Endothelial cell of umbilical vein (primary cell): ENCODE results near the gene XXYLT1. TPM values are rescaled to one million over a fixed set of nuclear protein-coding genes. Genes with fewer than 3 reads are reported as not detected.

Experiments
- BruUV-seq: library from RNA; stranded (reverse); fragments of 400-500 nt; replicated peaks from 2 replicates; lab custom pipeline; 2021; lab: Mats Ljungman, UMichigan
- CTCF ChIA-PET: fragments of 300-600, 350-600 bp; sonication (Branson Sonifier 250); formaldehyde crosslinking; loops from one replicate; lab custom pipeline; 2021; ENCODE audit warnings: antibody characterized with exemption, inconsistent platforms; lab: Charles Lee
- POLR2A ChIA-PET: fragments of 300-600, 350-600 bp; sonication (Branson Sonifier 250); formaldehyde crosslinking; loops from one replicate; lab custom pipeline; 2021; ENCODE audit warnings: antibody characterized with exemption, inconsistent platforms; lab: Charles Lee
- DNase-seq: peaks from one replicate; pipeline ENCODE4 v3.0.0-alpha.2; 2011; ENCODE audit warnings: low read depth, low spot score
- FAIRE-seq: peaks from 2 replicates; lab custom pipeline; 2011; peaks lifted over from hg19 to GRCh38; lab: Jason Lieb, UNC
- H2AFZ ChIP-seq: 2 replicates; pipeline ENCODE4 v1.6.0; 2012; ENCODE audit warnings: low read depth, low read length, control low read depth, inconsistent platforms
- H3K27ac ChIP-seq: 2 replicates; pipeline ENCODE4 v1.5.1; 2011; ENCODE audit warnings: low read depth, mild to moderate bottlenecking, control low read depth, low read length, moderate library complexity; ENCODE audit not compliant: insufficient read depth
- H3K27me3 ChIP-seq, 2 experiments: 2 replicates each; pipeline versions ENCODE4 v1.6.0 to v1.6.1; 2011; ENCODE audit warnings: low read length in 2 of 2, mixed read lengths in 1 of 2; ENCODE audit not compliant: control insufficient read depth in 2 of 2, insufficient read depth in 2 of 2
- H3K36me3 ChIP-seq, 2 experiments: 2 replicates in 1 of 2; 3 replicates in 1 of 2; pipeline ENCODE4 v1.5.1; 2011; ENCODE audit warnings: low read length in 2 of 2, mild to moderate bottlenecking in 1 of 2, moderate library complexity in 1 of 2; ENCODE audit not compliant: control insufficient read depth in 2 of 2, insufficient read depth in 2 of 2; ENCODE audit errors: extremely low read depth in 1 of 2
- H3K4me1 ChIP-seq: 3 replicates; pipeline ENCODE4 v1.5.1; 2011; ENCODE audit warnings: mild to moderate bottlenecking, low read length; ENCODE audit not compliant: control insufficient read depth, insufficient read depth; ENCODE audit errors: extremely low read depth
- H3K4me2 ChIP-seq: 2 replicates; pipeline ENCODE4 v1.6.1; 2011; ENCODE audit warnings: low read length, control low read depth, mixed read lengths; ENCODE audit not compliant: insufficient read depth
- H3K4me3 ChIP-seq, 3 experiments: fragments of 200-600 bp in 1 of 3; sonication (generic), shearing (Covaris generic) in 1 of 3; replicated peaks in 1 of 3; 2 replicates each; pipeline ENCODE4 v1.5.1; 2011 to 2016; ENCODE audit warnings: control low read depth in 3 of 3, low read length in 3 of 3, mild to moderate bottlenecking in 2 of 3, inconsistent platforms in 1 of 3, low read depth in 1 of 3, moderate library complexity in 1 of 3; ENCODE audit not compliant: insufficient read depth in 1 of 3
- H3K79me2 ChIP-seq: 2 replicates; pipeline ENCODE4 v1.6.0; 2012; ENCODE audit warnings: low read length, inconsistent platforms; ENCODE audit not compliant: control insufficient read depth, insufficient read depth
- H3K9ac ChIP-seq: replicated peaks from 2 replicates; pipeline ENCODE3; 2011; ENCODE audit warnings: low read length, control low read depth; ENCODE audit not compliant: insufficient read depth; ENCODE audit errors: extremely low read depth
- H3K9me1 ChIP-seq: replicated peaks from 3 replicates; pipeline ENCODE4 v1.6.0; 2011; ENCODE audit warnings: mild to moderate bottlenecking, low read length; ENCODE audit not compliant: control insufficient read depth, insufficient read depth; ENCODE audit errors: extremely low read depth
- H3K9me3 ChIP-seq: replicated peaks from 2 replicates; pipeline ENCODE4 v1.5.1; 2012; ENCODE audit warnings: low read length, inconsistent platforms; ENCODE audit not compliant: control insufficient read depth, insufficient read depth
- H4K20me1 ChIP-seq: replicated peaks from 2 replicates; pipeline ENCODE3; 2011; ENCODE audit warnings: mild to moderate bottlenecking, low read length; ENCODE audit not compliant: control insufficient read depth, insufficient read depth; ENCODE audit errors: extremely low read depth
- CTCF ChIP-seq, 2 donors: IDR thresholded peaks; 1 replicate in 1 of 2; 2 replicates in 1 of 2; pipeline ENCODE4 v1.5.1; 2011; ENCODE audit warnings: low read length in 2 of 2, mild to moderate bottlenecking in 2 of 2, moderate library complexity in 2 of 2, control low read depth in 1 of 2, inconsistent platforms in 1 of 2, low read depth in 1 of 2; ENCODE audit not compliant: insufficient read depth in 1 of 2; ENCODE audit errors: extremely low read depth in 1 of 2
- EZH2 ChIP-seq: IDR thresholded peaks from 2 replicates; pipeline ENCODE4 v1.6.1; 2012; ENCODE audit warnings: borderline replicate concordance, low read depth, mild to moderate bottlenecking, moderate library complexity, low read length, inconsistent platforms; ENCODE audit not compliant: severe bottlenecking
- FOS ChIP-seq: IDR thresholded peaks from 2 replicates; pipeline ENCODE4 v1.6.1; 2011; ENCODE audit warnings: mild to moderate bottlenecking, low read length, moderate library complexity, borderline replicate concordance; ENCODE audit not compliant: insufficient read depth
- GATA2 ChIP-seq: IDR thresholded peaks from 2 replicates; pipeline ENCODE4 v1.7.0; 2011; ENCODE audit warnings: low read depth, mild to moderate bottlenecking, moderate library complexity, mixed read lengths, low read length; ENCODE audit not compliant: insufficient read length, insufficient read depth
- JUN ChIP-seq: IDR thresholded peaks from 2 replicates; pipeline ENCODE4 v1.6.1; 2011; ENCODE audit warnings: borderline replicate concordance, low read depth; ENCODE audit not compliant: insufficient read length, insufficient read depth
- MAX ChIP-seq: IDR thresholded peaks from 2 replicates; pipeline ENCODE4 v1.6.1; 2011; ENCODE audit not compliant: insufficient read depth, insufficient read length
- MYC ChIP-seq: IDR thresholded peaks from one replicate; pipeline ENCODE4 v1.6.1; 2011; ENCODE audit warnings: mild to moderate bottlenecking, low read depth, low read length
- POLR2A ChIP-seq: IDR thresholded peaks from 2 replicates; pipeline ENCODE4 v1.6.1; 2012; ENCODE audit warnings: low read depth, mild to moderate bottlenecking, control low read depth, low read length
- POLR2AphosphoS5 ChIP-seq: IDR thresholded peaks from 2 replicates; pipeline ENCODE4 v1.6.1; 2012; ENCODE audit warnings: low read depth, mild to moderate bottlenecking, control low read depth, low read length, moderate library complexity; ENCODE audit not compliant: insufficient read depth
- dilution Hi-C: fragments of 300-500 bp; cut with MboI; formaldehyde crosslinking; loops from one replicate; pipeline ENCODE4 v1.15.0; 2019; ENCODE audit warnings: low sequenced_read_pairs; ENCODE audit not compliant: extremely low pct_ligation_motif_present
- intact Hi-C: fragments of 100-400 bp; cut with micrococcal nuclease; formaldehyde crosslinking; loops from one replicate; pipeline ENCODE4 v1.10.0; 2022
- polyA plus RNA-seq, 4 experiments: library from polyadenylated mRNA; depleted of rRNA in 3 of 4; stranded (reverse) in 3 of 4; unstranded in 1 of 4; fragments of >200 nt; gene quantifications; 2 replicates each; pipeline versions ENCODE4 v1.2.1 to v1.2.3, GENCODE V29; 2011 to 2012; ENCODE audit warnings: missing spikeins in 1 of 4
- total RNA-seq: library from RNA; stranded (reverse); gene quantifications from 2 replicates; pipeline ENCODE4 v1.2.3, GENCODE V29; 2021

Gene XXYLT1
- total and polyA plus RNA-seq, 2 donors (not counting 3 experiments of a cell fraction or from before 2014, with no cell fraction given): 54.4 to 78.1 TPM

- H3K9ac ChIP-seq: peak overlapping the region; percentile 74
- H3K4me1 ChIP-seq: peaks cover 23% of the 10 kb centered on the region
- peak overlapping the region; percentile 79 to 91 (median 79) for H3K4me3 ChIP-seq
- H3K27me3 ChIP-seq: no peaks in the 10 kb centered on the region
- dilution Hi-C loops (no loop called here), intact Hi-C loops (loop anchor here (1.0 kb wide), 2 partner anchors 171 to 251 kb away; no protein-coding TSS in a partner anchor)
- TF ChIP-seq CTCF (IDR thresholded peaks at IDR 0.05; ENCODE audit: extremely low read depth in 1 of 2, insufficient read depth in 1 of 2, low read depth in 1 of 2, low read length in 2 of 2): peak; percentile 94 to 98
- no peak for TF ChIP-seq MAX
- peak; percentile 84 for TF ChIP-seq POLR2A
- TF ChIP-seq EZH2: no peak
- TF ChIP-seq FOS: no peak
- peak; percentile 79 for TF ChIP-seq POLR2AphosphoS5
- TF ChIP-seq GATA2: no peak
- no peak for TF ChIP-seq MYC
- no peak for TF ChIP-seq JUN
- CTCF ChIA-PET: interaction anchor here (0.6 to 4.0 kb wide), 83 partner anchors 8 to 627 kb away, joined by 3 to 195 read pairs (median 4); partner anchors contain the start of genes ACAP2, APOD, LSG1 and PPP1R2
- H3K79me2 ChIP-seq: peaks cover 28% of the 10 kb centered on the region
- no peaks in the 10 kb centered on the region for H3K9me1 ChIP-seq
- H3K4me2 ChIP-seq: peak overlapping the region; percentile 96
- no peaks in the 10 kb centered on the region for H3K9me3 ChIP-seq
- H4K20me1 ChIP-seq: no peaks in the 10 kb centered on the region
- FAIRE-seq (no peak), DNase-seq (peak; percentile 93)
- peak overlapping the region; percentile 95 for H2AFZ ChIP-seq
- BruUV-seq: TSS peak; percentile 51
- POLR2A ChIA-PET: interaction anchor here (0.6 to 3.0 kb wide), 6 partner anchors 69 to 600 kb away, joined by 3 to 18 read pairs (median 8); partner anchors contain the start of genes ACAP2, FAM43A, LSG1 and PPP1R2
- peak overlapping the region; percentile 67 for H3K27ac ChIP-seq
- no peaks in the 10 kb centered on the region for H3K36me3 ChIP-seq
Observed at GRCh38 chr3:195271410-195272243, 668 bp upstream of the XXYLT1 start.
